Endothelial cell (in vitro differentiated cells): ENCODE data around the gene TLK1. TPM values are rescaled to one million over a fixed set of nuclear protein-coding genes. Genes with fewer than 3 reads are reported as not detected.
"Not testable (repeated sequence)": the region's sequence is repeated elsewhere in the genome, so short reads cannot be mapped to it uniquely, and the experiment has no call there.

ENCODE experiments used
- DNase-seq: peaks from one replicate; pipeline ENCODE4 v3.0.0; 2021; ENCODE audit warnings: low spot score
- H3K27ac Mint-ChIP-seq: one replicate; pipeline ENCODE4 v1.8.0; 2021; ENCODE audit warnings: mixed read lengths, inconsistent platforms; ENCODE audit not compliant: unreplicated experiment
- H3K27me3 Mint-ChIP-seq: one replicate; pipeline ENCODE4 v1.8.0; 2021; ENCODE audit warnings: mild to moderate bottlenecking, moderate library complexity, mixed read lengths, inconsistent platforms; ENCODE audit not compliant: unreplicated experiment
- H3K36me3 Mint-ChIP-seq: one replicate; pipeline ENCODE4 v1.8.0; 2021; ENCODE audit warnings: mild to moderate bottlenecking, low read depth, mixed read lengths, inconsistent platforms; ENCODE audit not compliant: unreplicated experiment
- H3K4me1 Mint-ChIP-seq: one replicate; pipeline ENCODE4 v1.8.0; 2021; ENCODE audit warnings: mild to moderate bottlenecking, mixed read lengths, inconsistent platforms; ENCODE audit not compliant: unreplicated experiment
- H3K4me3 Mint-ChIP-seq: one replicate; pipeline ENCODE4 v1.8.0; 2021; ENCODE audit warnings: mild to moderate bottlenecking, mixed read lengths, inconsistent platforms; ENCODE audit not compliant: unreplicated experiment
- H3K9me3 Mint-ChIP-seq: one replicate; pipeline ENCODE4 v1.8.0; 2021; ENCODE audit warnings: mixed read lengths, inconsistent platforms; ENCODE audit not compliant: unreplicated experiment
- CTCF ChIP-seq: fragments of 200-600 bp; sonication (generic); IDR thresholded peaks from one replicate; pipeline ENCODE4 v1.5.0; 2021; ENCODE audit warnings: antibody characterized with exemption; ENCODE audit not compliant: unreplicated experiment
- total RNA-seq: library from RNA; stranded (reverse); fragmentation: NEBNext Ultra II Directional; extraction: Animal tissue kit (Norgen Biotek cat#: 25700); gene quantifications from one replicate; pipeline ENCODE4 v1.2.1, GENCODE V29; 2021; ENCODE audit not compliant: unreplicated experiment

Gene TLK1
- total RNA-seq, 1 donor from 2014 or later = 61.1 TPM

GRCh38 chr2:171165967-171166327 lies 5.3 kb upstream of the TLK1 start:
- Mint-ChIP-seq H3K36me3 (no peaks in the 10 kb centered on the region), H3K9me3 (no peaks in the 10 kb centered on the region), H3K27me3 (peaks cover 3% of the 10 kb centered on the region), H3K4me3 (no peak overlapping the region), H3K27ac (no peak overlapping the region), H3K4me1 (peaks cover 17% of the 10 kb centered on the region)
- TF ChIP-seq CTCF = no peak
- DNase-seq = no peak

- Mint-ChIP-seq H3K4me3 (no peak overlapping the region), H3K9me3 (no peaks in the 10 kb centered on the region), H3K27ac (no peak overlapping the region), H3K27me3 (peaks cover 9% of the 10 kb centered on the region), H3K4me1 (peaks cover 28% of the 10 kb centered on the region), H3K36me3 (peaks cover 4% of the 10 kb centered on the region)
- TF ChIP-seq CTCF = no peak
- DNase-seq = no peak
Observed at GRCh38 chr2:171163261-171163660, 2.6 kb upstream of the TLK1 start.

GRCh38 chr2:171162522-171163197 lies 2.0 kb upstream of the TLK1 start:
- Mint-ChIP-seq H3K4me1 (peaks cover 34% of the 10 kb centered on the region), H3K4me3 (peak overlapping the region; percentile 14)
- not testable (repeated sequence) for H3K27ac Mint-ChIP-seq, H3K36me3 Mint-ChIP-seq, H3K9me3 Mint-ChIP-seq, H3K27me3 Mint-ChIP-seq, DNase-seq

- no peak for TF ChIP-seq CTCF
- Mint-ChIP-seq H3K4me3 (peak overlapping the region; percentile 93), H3K27me3 (peaks cover 9% of the 10 kb centered on the region), H3K9me3 (no peaks in the 10 kb centered on the region), H3K4me1 (peaks cover 40% of the 10 kb centered on the region), H3K36me3 (peaks cover 4% of the 10 kb centered on the region), H3K27ac (peak overlapping the region; percentile 89)
- DNase-seq = peak; percentile 69
Observed at GRCh38 chr2:171160956-171161740, 455 bp upstream of the TLK1 start.

- Mint-ChIP-seq H3K9me3 (no peaks in the 10 kb centered on the region), H3K27me3 (peaks cover 9% of the 10 kb centered on the region), H3K4me3 (peak overlapping the region; percentile 100), H3K27ac (peak overlapping the region; percentile 97), H3K36me3 (peaks cover 4% of the 10 kb centered on the region), H3K4me1 (peaks cover 52% of the 10 kb centered on the region)
- no peak for TF ChIP-seq CTCF
- DNase-seq = peak; percentile 62
Observed at GRCh38 chr2:171159372-171160118, 1.1 kb downstream of the TLK1 start.
